HCT116 (cell line): ENCODE data around the gene CDV3.

ENCODE experiments used
- CBX3 ChIP-seq: IDR thresholded peaks from 2 replicates; pipeline ENCODE4 v1.6.1; 2012; ENCODE audit warnings: low read depth
- CTCF ChIP-seq, 3 experiments: fragments of 200-600 bp in 1 of 3; sonication (generic) in 1 of 3; IDR thresholded peaks in 2 of 3; conservative IDR thresholded peaks in 1 of 3; 2 replicates each; pipeline ENCODE4 v1.5.1; 2012 to 2017; ENCODE audit warnings: low read depth in 2 of 3, low read length in 2 of 3, antibody characterized with exemption in 1 of 3, borderline replicate concordance in 1 of 3, control low read depth in 1 of 3, mild to moderate bottlenecking in 1 of 3, mixed read lengths in 1 of 3, mixed run types in 1 of 3, moderate library complexity in 1 of 3; ENCODE audit not compliant: insufficient read depth in 1 of 3
- EGR1 ChIP-seq: IDR thresholded peaks from 2 replicates; pipeline ENCODE4 v1.6.1; 2012; ENCODE audit warnings: low read depth
- EZH2 ChIP-seq: fragments of 200-600 bp; sonication (generic); IDR thresholded peaks from 2 replicates; pipeline ENCODE4 v1.6.1; 2017; ENCODE audit warnings: antibody characterized with exemption, mixed run types
- EZH2phosphoT487 ChIP-seq: fragments of 200-600 bp; IDR thresholded peaks from 2 replicates; pipeline ENCODE4 v1.6.1; 2018; ENCODE audit warnings: antibody characterized with exemption, borderline replicate concordance
- FOSL1 ChIP-seq: IDR thresholded peaks from 2 replicates; pipeline ENCODE4 v1.6.1; 2012; ENCODE audit warnings: low read depth
- JUND ChIP-seq: IDR thresholded peaks from 2 replicates; pipeline ENCODE4 v1.6.1; 2012
- MAX ChIP-seq: IDR thresholded peaks from 2 replicates; pipeline ENCODE4 v1.6.1; 2012
- POLR2A ChIP-seq: IDR thresholded peaks from 2 replicates; pipeline ENCODE4 v1.7.0; 2011; ENCODE audit warnings: borderline replicate concordance; ENCODE audit not compliant: insufficient read depth, insufficient read length; ENCODE audit errors: extremely low read depth
- TCF7L2 ChIP-seq: IDR thresholded peaks from 2 replicates; pipeline ENCODE4 v1.7.0; 2011; ENCODE audit warnings: borderline replicate concordance, inconsistent platforms; ENCODE audit not compliant: insufficient read depth, insufficient read length; ENCODE audit errors: extremely low read depth
- YY1 ChIP-seq: IDR thresholded peaks from 2 replicates; pipeline ENCODE4 v1.6.1; 2011; ENCODE audit warnings: low read length, low read depth, moderate library complexity, mild to moderate bottlenecking; ENCODE audit not compliant: insufficient replicate concordance; ENCODE audit errors: extremely low read depth
- ZBTB33 ChIP-seq: IDR thresholded peaks from 2 replicates; pipeline ENCODE4 v1.6.1; 2011; ENCODE audit warnings: mild to moderate bottlenecking, low read length, moderate library complexity; ENCODE audit not compliant: insufficient replicate concordance; ENCODE audit errors: extremely low read depth
- TF ChIP-seq, protein P1 (sequence below): IDR thresholded peaks from 2 replicates; pipeline ENCODE4 v1.6.1; 2012; ENCODE audit warnings: low read depth

DNA sequence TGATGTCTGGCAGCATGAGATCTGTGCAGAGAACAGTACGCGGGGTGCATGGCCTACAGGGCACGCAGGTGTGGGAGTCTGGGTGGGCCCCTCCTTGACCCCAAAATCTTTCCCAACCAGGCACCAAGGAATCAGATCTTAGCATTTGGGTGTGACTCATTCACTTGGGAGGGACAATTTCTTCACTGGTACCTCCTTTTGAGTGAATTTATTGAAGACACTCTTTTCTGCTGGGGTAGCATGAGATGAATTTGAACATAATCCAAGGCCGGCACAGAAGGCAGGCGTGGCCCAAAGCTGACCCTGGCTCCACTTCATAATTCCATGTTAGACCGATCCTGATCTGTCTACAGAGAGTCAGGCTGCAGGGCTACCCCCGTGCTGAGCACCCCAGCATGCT, 30.6 kb upstream of the CDV3 start:
- no peak for TF ChIP-seq CTCF (IDR thresholded peaks at IDR 0.05 in 2 of 3, conservative IDR thresholded peaks at IDR 0.05 in 1 of 3; ENCODE audit: borderline replicate concordance in 1 of 3, insufficient read depth in 1 of 3, low read depth in 2 of 3, low read length in 2 of 3)
- TF ChIP-seq POLR2A, result no peak
- TF ChIP-seq, protein P1, sequence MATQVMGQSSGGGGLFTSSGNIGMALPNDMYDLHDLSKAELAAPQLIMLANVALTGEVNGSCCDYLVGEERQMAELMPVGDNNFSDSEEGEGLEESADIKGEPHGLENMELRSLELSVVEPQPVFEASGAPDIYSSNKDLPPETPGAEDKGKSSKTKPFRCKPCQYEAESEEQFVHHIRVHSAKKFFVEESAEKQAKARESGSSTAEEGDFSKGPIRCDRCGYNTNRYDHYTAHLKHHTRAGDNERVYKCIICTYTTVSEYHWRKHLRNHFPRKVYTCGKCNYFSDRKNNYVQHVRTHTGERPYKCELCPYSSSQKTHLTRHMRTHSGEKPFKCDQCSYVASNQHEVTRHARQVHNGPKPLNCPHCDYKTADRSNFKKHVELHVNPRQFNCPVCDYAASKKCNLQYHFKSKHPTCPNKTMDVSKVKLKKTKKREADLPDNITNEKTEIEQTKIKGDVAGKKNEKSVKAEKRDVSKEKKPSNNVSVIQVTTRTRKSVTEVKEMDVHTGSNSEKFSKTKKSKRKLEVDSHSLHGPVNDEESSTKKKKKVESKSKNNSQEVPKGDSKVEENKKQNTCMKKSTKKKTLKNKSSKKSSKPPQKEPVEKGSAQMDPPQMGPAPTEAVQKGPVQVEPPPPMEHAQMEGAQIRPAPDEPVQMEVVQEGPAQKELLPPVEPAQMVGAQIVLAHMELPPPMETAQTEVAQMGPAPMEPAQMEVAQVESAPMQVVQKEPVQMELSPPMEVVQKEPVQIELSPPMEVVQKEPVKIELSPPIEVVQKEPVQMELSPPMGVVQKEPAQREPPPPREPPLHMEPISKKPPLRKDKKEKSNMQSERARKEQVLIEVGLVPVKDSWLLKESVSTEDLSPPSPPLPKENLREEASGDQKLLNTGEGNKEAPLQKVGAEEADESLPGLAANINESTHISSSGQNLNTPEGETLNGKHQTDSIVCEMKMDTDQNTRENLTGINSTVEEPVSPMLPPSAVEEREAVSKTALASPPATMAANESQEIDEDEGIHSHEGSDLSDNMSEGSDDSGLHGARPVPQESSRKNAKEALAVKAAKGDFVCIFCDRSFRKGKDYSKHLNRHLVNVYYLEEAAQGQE, result no peak
- TF ChIP-seq JUND, result no peak
- no peak for TF ChIP-seq FOSL1
- no peak for TF ChIP-seq EZH2
- no peak for TF ChIP-seq ZBTB33
- TF ChIP-seq EGR1, result no peak
- no peak for TF ChIP-seq CBX3
- TF ChIP-seq MAX, result no peak
- TF ChIP-seq YY1, result no peak
- TF ChIP-seq TCF7L2, result no peak
- no peak for TF ChIP-seq EZH2phosphoT487
